ENCODE data around the gene FCGR3B. TPM values are rescaled to one million over a fixed set of nuclear protein-coding genes. Genes with fewer than 3 reads are reported as not detected.
"Not testable (repeated sequence)": the region's sequence is repeated elsewhere in the genome, so short reads cannot be mapped to it uniquely, and the experiment has no call there.

FCGR3B gene
- not detected for polyA plus RNA-seq (2012; ENCODE audit: low read depth, missing spikeins)

DNA sequence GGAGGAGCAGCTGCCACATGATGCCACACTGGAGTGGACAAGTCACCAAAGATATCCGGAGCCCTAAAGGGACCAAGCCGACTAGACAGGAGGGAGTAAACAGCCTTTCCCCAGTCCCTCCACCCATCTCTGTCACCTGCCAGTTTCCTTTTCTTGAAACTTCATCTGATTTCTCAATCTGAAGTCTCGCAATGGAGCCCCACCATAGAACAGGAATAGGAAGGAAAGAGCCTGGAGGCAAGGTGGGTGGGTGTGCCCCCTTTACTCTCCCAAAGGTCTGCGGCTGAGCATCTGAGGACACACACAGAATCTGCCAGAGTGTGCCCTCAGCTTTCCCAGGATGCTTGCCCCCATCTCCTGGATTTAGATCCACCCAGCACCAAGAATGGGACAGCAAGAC is at the start of gene FCGR3B:
Gene FCGR3B, minus strand, starts transcription at position 101 of the 400 bp plus-strand sequence. Its CDS starts 82 bp downstream, at position 19.
- FAIRE-seq (no peak), DNase-seq (ENCODE audit: insufficient read length, low spot score) (no peak)
- no peak for TF ChIP-seq SPI1 (IDR thresholded peaks at IDR 0.05; ENCODE audit: low read depth, low read length)
- no peak for TF ChIP-seq TAF1 (IDR thresholded peaks at IDR 0.05; ENCODE audit: low read depth, low read length)
- TF ChIP-seq POLR2A (IDR thresholded peaks at IDR 0.05; ENCODE audit: low read depth, low read length): no peak
- TF ChIP-seq POU2F2 (IDR thresholded peaks at IDR 0.05; ENCODE audit: low read depth, low read length): no peak
- no peak for TF ChIP-seq PAX5 (IDR thresholded peaks at IDR 0.05; ENCODE audit: insufficient read depth, low read length, severe bottlenecking)
- TF ChIP-seq POLR2AphosphoS5 (IDR thresholded peaks at IDR 0.05; ENCODE audit: low read depth, low read length): no peak

DNA sequence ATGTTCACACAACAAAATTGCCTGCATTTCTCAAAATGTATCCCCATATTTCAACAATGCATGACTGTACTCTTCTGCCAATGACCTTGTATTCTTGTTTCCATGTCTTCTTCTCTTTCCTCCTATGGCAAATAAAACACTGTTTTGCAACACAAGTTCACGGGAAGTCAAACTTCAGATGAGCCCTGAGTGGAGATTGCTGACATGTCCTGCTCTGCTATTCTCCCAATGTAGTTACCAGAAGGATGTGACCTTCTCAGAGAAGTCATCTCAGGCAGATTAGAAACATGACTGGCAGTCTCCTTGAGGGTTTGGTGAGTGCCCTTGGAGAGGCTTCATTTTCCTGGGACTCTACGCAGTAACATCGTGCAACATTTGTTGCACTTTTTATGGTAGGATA is 47.5 kb upstream of the FCGR3B start:
- no peak for FAIRE-seq
- no peak for TF ChIP-seq POLR2AphosphoS5 (IDR thresholded peaks at IDR 0.05; ENCODE audit: low read depth, low read length)
- TF ChIP-seq POLR2A (IDR thresholded peaks at IDR 0.05; ENCODE audit: low read depth, low read length): no peak
- no peak for TF ChIP-seq SPI1 (IDR thresholded peaks at IDR 0.05; ENCODE audit: low read depth, low read length)
- no peak for TF ChIP-seq POU2F2 (IDR thresholded peaks at IDR 0.05; ENCODE audit: low read depth, low read length)
- TF ChIP-seq TAF1 (IDR thresholded peaks at IDR 0.05; ENCODE audit: low read depth, low read length): no peak
- TF ChIP-seq PAX5 (IDR thresholded peaks at IDR 0.05; ENCODE audit: insufficient read depth, low read length, severe bottlenecking): no peak
- DNase-seq (ENCODE audit: insufficient read length, low spot score): no peak

DNA sequence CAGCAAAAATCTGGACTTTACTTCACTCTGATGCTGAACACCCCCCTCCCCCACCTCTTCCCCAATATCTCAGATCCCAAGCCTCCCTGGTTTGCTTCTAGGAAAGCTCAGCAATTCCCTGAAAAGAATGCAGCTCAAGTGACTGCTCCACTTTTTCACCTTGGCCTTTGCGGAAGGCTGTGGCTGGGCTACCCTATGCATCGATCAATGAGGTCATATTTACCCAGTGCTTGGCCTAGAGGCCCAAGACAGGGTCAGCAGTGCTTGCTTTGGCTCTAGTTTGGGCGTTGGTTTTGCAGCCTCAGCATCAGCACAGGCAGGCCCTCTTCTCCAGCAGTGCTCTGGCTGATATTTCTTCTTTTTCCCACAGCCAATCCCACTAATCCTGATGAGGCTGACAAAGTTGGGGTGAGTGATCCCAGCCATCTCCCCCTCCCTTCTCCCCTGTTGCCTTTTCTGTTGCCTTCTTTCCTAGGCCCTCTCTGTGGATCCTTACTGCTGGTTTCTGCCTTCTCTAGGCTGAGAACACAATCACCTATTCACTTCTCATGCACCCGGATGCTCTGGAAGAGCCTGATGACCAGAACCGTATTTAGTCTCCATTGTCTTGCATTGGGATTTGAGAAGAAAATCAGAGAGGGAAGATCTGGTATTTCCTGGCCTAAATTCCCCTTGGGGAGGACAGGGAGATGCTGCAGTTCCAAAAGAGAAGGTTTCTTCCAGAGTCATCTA is 46.1 kb upstream of the FCGR3B start:
- FAIRE-seq: no peak
- TF ChIP-seq PAX5 (IDR thresholded peaks at IDR 0.05; ENCODE audit: insufficient read depth, low read length, severe bottlenecking) (no peak), TAF1 (IDR thresholded peaks at IDR 0.05; ENCODE audit: low read depth, low read length) (no peak), SPI1 (IDR thresholded peaks at IDR 0.05; ENCODE audit: low read depth, low read length) (no peak), POLR2A (IDR thresholded peaks at IDR 0.05; ENCODE audit: low read depth, low read length) (no peak), POU2F2 (IDR thresholded peaks at IDR 0.05; ENCODE audit: low read depth, low read length) (no peak), POLR2AphosphoS5 (IDR thresholded peaks at IDR 0.05; ENCODE audit: low read depth, low read length) (no peak)
- DNase-seq (ENCODE audit: insufficient read length, low spot score): no peak

DNA sequence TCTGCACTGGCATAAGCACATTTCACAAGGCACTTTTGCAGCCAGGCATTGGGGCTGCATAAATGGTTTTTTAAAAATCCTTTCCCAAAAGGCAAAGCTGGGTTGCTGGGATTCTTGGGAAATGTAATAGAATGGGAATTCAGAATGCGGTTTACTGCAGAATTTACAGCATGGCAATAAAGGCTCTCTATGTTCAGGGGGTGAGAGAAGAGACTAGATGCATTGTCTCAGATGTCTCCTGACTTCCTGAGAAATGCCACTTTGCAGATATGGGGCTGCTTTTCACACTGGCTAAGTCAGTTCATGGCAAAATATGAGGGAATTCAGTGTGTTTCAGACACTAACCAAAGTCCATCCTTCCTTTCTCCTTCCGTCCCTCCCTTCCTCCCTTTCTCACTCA is 45.5 kb upstream of the FCGR3B start:
- TF ChIP-seq TAF1 (IDR thresholded peaks at IDR 0.05; ENCODE audit: low read depth, low read length) (no peak), POLR2A (IDR thresholded peaks at IDR 0.05; ENCODE audit: low read depth, low read length) (no peak), PAX5 (IDR thresholded peaks at IDR 0.05; ENCODE audit: insufficient read depth, low read length, severe bottlenecking) (no peak), POLR2AphosphoS5 (IDR thresholded peaks at IDR 0.05; ENCODE audit: low read depth, low read length) (no peak), SPI1 (IDR thresholded peaks at IDR 0.05; ENCODE audit: low read depth, low read length) (no peak), POU2F2 (IDR thresholded peaks at IDR 0.05; ENCODE audit: low read depth, low read length) (no peak)

DNA sequence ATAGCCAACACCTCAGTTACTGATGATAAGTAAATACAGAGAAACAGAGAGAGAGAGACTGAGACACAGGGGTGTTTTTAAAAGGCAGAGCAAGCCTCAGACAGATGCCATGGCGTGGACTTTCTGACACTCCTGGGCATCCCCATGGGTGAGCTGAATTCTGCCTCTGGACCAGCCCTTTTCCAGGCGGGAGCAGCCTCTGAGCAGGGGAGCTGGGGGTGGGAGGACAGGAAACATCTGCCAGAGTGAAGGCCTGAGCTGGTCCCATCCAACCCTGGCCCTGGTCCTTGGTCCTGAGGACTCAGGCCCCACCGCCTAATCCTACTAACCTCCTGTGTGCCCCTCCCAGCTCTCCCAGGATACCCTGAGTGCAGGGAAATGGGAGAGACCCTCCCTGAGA is 43.9 kb upstream of the FCGR3B start:
- FAIRE-seq; DNase-seq (ENCODE audit: insufficient read length, low spot score): not testable (repeated sequence)

More for the DNA sequence above, 45.5 kb upstream of the FCGR3B start:
- no peak for FAIRE-seq
- DNase-seq (ENCODE audit: insufficient read length, low spot score): no peak

DNA sequence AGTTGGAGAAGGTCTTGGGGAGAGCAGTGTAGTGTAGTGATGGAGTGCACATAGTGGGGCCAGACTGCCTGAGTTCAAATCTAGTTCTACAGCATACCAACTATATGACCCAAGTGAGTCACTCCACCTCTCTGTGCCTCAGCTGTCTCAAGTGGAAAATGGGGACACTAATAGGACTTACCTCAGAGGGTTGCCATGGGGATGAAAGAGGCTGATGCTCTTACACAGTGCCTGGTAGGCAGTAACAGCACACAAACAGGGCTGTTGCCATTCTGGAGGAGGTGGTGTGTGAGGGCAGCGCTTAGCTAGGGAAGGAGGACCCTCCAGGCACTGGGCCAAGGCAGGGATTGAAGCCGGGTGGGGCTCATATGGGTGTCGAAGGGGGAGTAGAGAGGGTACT is 43.5 kb upstream of the FCGR3B start:
- not testable (repeated sequence) for FAIRE-seq; DNase-seq (ENCODE audit: insufficient read length, low spot score)

DNA sequence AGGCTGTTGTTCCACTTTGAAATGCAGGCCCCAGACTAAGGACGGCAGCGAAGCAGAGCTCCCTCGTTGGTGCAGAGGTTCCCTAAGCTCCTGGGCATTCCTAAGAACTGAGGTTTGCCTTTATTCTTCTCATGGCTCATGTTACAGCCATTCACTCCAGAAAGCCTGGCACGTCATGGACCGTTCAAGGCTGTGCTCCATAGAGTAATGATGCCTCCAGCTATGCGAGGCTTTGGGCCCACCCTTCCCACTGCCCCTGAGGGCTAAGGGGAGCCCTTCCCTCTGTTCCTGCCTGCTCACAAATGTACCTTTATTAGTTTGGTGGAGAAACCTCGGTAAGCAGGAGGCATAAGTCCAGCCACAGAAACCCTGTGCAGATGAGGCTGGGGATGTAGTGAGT is 42.5 kb upstream of the FCGR3B start:
- not testable (repeated sequence) for DNase-seq (ENCODE audit: insufficient read length, low spot score); FAIRE-seq

DNA sequence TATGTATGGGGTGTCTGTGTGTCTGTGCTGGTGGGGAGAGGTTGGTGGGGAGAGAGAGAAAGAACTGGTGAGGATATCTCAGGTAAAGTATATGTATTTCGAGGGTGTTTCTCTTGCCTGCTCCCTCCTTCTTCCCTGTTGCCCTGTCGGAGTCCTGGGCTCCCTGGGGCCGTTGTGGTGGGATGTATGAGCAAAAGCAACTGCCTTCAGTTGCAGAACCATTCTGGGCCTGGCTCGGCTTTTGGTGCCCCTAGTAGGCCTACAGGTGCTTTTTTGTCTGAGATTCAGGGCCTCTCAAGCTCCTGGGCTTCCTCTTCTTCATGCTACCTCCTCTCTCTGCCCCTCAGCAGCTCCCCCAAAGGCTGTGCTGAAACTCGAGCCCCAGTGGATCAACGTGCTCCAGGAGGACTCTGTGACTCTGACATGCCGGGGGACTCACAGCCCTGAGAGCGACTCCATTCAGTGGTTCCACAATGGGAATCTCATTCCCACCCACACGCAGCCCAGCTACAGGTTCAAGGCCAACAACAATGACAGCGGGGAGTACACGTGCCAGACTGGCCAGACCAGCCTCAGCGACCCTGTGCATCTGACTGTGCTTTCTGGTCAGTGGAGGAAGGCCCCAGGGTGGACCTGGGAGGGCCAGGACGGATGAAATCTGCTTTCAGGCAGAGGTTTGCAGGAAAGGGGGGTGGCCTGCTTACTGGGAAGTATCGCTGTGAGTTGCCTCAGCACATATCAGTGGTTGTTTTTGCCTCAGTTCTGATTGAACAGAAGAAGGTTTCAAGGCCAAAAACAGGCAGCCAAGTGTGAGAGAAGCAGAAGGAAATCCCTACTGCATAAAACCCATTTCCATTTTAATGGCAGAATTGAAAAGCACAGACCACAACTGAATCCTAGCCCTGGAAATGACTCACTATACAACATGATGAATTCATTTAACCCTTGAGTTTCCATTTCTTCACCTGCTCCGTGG is 40.4 kb upstream of the FCGR3B start:
- DNase-seq (ENCODE audit: insufficient read length, low spot score); FAIRE-seq: not testable (repeated sequence)

DNA sequence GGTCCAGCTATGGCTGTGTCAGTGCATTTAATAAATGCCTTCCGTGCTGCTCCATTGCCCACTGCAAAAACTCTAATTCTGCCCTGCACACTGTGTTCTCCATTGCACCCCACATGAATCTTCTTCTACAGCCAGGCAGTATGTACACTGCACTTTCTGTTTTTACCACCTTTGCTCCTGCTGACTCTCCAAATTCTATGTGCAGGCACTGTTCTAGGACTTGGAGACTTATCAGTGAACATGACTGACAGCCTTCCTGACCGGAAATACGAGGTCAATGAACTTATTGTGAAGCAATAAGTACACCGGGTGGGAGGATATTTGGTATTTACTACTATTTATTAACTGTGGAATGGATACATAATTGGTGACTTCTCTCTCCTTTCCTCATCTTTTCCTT is 33.7 kb upstream of the FCGR3B start:
- FAIRE-seq: peak; percentile 71
- DNase-seq (ENCODE audit: insufficient read length, low spot score): not testable (repeated sequence)

DNA sequence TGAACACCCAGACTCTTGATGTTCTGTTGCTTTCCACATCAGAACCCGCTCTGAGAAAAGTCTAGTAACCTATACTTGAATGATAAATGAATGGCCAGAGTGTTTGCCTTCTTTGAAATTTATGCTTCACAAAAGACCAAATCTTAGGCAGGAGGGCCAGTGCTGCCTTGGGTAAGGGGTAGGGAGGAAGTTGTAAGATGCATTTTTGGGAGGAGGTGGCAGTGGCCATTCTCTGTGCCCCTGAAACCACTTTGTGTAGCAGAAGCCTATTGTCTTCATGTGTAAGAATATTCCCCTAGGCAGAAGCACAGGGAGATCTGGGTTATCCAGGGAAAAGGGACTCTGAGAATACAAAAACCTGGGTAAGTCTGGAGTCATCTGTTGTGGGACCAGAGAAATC is 32.6 kb upstream of the FCGR3B start:
- DNase-seq (ENCODE audit: insufficient read length, low spot score); FAIRE-seq: not testable (repeated sequence)

DNA sequence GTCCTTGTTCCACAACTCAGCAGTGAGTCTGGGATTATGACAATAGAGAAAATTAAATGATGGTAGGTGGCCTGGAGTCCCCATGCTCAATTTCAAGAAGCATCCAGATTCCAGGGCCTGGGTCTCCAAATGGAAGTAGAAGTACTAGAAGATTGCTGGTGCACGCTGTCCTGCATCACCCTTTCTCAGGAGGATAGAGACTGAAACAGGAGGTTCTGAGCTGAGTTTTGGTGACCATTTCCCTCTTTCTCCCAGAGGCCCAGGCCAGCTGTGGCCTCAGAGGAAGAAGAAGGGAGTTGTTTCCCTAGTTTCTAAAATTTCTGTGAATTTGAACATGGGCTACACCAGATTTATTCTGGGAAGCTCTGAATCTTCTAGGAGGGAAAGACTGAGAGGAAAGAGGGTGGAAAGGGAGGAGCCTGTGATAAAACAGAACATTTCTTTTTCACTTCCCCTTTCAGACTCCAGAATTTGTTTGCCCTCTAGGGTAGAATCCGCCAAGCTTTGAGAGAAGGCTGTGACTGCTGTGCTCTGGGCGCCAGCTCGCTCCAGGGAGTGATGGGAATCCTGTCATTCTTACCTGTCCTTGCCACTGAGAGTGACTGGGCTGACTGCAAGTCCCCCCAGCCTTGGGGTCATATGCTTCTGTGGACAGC is 31.8 kb upstream of the FCGR3B start, which contains the start of gene FCGR2B:
Gene FCGR2B, plus strand, starts transcription at position 460 of the 656 bp plus-strand sequence. Its CDS starts 99 bp downstream, at position 559.
- FAIRE-seq: peak; percentile 45
- not testable (repeated sequence) for DNase-seq (ENCODE audit: insufficient read length, low spot score)

DNA sequence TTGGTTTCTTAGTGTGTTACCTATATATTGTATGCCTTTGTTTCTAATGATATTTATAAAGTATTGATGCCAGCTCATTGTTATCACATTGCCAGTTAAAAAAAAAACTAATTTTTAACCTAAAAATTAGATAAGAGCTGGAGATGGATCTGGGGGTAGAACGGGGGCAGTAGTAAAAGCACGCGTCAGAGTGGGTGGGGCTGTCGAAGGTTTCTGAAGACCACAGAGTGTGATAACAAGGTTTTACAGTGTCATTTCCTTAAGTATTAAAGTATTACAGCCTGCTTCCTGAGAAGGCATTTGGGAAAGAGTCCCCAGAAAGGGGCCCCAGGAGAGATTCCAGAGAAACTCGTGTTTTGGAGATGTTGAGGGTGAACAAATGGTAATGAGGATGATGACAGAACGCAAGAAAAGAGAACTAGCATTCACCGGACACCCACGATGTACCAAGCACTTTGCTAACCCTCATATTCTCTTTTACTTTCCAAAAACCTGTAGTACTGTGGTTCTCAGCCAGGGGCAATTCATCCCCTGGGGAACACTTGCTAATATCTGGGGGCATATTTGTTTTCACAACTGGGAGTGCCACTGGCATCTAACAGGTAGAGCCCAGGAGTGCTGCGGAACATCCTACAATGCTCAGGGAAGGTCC is 30.8 kb upstream of the FCGR3B start:
- DNase-seq (ENCODE audit: insufficient read length, low spot score): not testable (repeated sequence)
- FAIRE-seq: peak; percentile 79

DNA sequence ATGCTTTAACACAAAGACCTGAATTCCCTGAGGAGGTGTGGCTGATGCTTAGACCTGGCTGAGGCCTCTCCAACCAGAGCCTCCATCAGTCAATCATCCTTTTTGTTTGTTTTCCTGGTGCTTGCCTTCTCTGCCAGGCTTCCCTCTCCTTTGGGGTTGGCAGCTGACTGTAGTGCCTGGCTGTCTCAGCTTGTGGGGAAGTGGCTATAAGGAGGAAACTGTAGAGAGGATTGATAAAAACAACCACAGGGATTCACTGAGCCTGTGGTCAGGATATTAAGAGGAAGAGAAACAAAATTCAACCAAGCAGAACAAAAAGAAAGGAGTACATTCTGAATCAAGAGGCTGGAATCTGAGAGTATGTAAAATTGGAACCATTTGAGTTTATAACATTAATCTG is 27.5 kb upstream of the FCGR3B start:
- not testable (repeated sequence) for DNase-seq (ENCODE audit: insufficient read length, low spot score)
- FAIRE-seq: peak; percentile 23

DNA sequence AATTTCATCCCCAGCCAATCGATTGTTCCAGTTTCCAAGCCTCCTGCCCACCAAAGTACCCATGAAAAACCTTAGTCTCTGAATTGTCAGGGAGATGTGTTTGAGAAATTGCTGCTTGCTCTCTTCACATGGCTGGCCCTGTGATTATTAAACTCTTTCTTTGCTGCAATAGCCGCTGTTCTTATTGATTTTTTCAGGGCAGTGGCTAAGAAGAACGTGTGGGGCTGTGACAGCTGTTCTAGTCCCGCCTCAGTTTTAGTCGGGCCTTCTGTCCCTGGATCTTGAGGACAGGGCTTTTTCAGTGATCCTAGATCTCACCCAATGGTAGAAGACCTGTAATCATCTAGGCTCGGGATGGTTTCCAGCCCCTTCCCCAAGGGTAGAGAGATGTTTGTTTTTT is 23.0 kb upstream of the FCGR3B start:
- FAIRE-seq; DNase-seq (ENCODE audit: insufficient read length, low spot score): not testable (repeated sequence)

DNA sequence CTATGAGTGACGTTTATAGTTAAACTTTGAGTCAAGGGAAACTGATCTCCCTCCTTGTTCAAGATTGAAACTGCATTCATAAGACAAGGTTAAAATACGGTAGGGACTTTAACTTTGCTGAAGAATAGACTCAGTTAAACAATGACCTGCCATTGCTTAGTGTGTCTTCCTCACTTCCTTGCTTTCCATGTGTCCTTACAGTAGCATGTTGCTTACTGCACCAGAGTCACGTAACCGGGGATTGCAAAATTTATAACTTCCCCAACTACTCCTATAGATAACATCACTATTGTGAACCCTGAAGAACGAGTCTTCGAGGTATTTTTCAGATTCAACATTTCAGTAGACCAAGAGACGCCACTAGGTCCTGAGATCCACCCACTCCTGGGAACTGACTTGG is 22.6 kb upstream of the FCGR3B start:
- FAIRE-seq: peak; percentile 66
- DNase-seq (ENCODE audit: insufficient read length, low spot score): not testable (repeated sequence)

All from GM12891 (cell line).